Raji (cell line): ENCODE results near the gene AADACL3.

Experiments used
- POLR2A ChIP-seq: IDR thresholded peaks from 2 replicates; pipeline ENCODE4 v1.6.1; 2011; ENCODE audit warnings: low read depth, low read length, control low read depth; ENCODE audit not compliant: insufficient read depth

The AADACL3 gene

GRCh38 chr1:12715896-12716437, at the start of gene AADACL3:
Gene AADACL3 (plus strand): TSS chr1:12716110. CDS start chr1:12716177, 67 bp downstream.
- TF ChIP-seq POLR2A = no peak

- no peak for TF ChIP-seq POLR2A
Measured at GRCh38 chr1:12666141-12666735, 49.7 kb upstream of the AADACL3 start.

- no peak for TF ChIP-seq POLR2A
Measured at GRCh38 chr1:12669529-12670068, 46.3 kb upstream of the AADACL3 start.

GRCh38 chr1:12674358-12674757, 41.6 kb upstream of the AADACL3 start:
- no peak for TF ChIP-seq POLR2A

- no peak for TF ChIP-seq POLR2A
Measured at GRCh38 chr1:12677565-12677964, 38.3 kb upstream of the AADACL3 start.

GRCh38 chr1:12678350-12678749, 37.6 kb upstream of the AADACL3 start:
- no peak for TF ChIP-seq POLR2A

GRCh38 chr1:12678820-12679219, 37.1 kb upstream of the AADACL3 start:
- TF ChIP-seq POLR2A = no peak

- TF ChIP-seq POLR2A = no peak
Measured at GRCh38 chr1:12690156-12690555, 25.8 kb upstream of the AADACL3 start.

GRCh38 chr1:12692967-12693782, 22.7 kb upstream of the AADACL3 start:
- no peak for TF ChIP-seq POLR2A

GRCh38 chr1:12696658-12697057, 19.3 kb upstream of the AADACL3 start:
- TF ChIP-seq POLR2A = no peak

GRCh38 chr1:12697397-12697796, 18.5 kb upstream of the AADACL3 start:
- no peak for TF ChIP-seq POLR2A

- no peak for TF ChIP-seq POLR2A
Measured at GRCh38 chr1:12703821-12704451, 12.0 kb upstream of the AADACL3 start.

GRCh38 chr1:12706061-12706460, 9.8 kb upstream of the AADACL3 start:
- no peak for TF ChIP-seq POLR2A

GRCh38 chr1:12708396-12709090, 7.4 kb upstream of the AADACL3 start:
- TF ChIP-seq POLR2A = no peak

- no peak for TF ChIP-seq POLR2A
Measured at GRCh38 chr1:12709091-12709491, 6.8 kb upstream of the AADACL3 start.
